Thoracic aorta (tissue), 2 donors: Measurements from ENCODE around the gene DTX3L. TPM values are rescaled to one million over a fixed set of nuclear protein-coding genes. Genes with fewer than 3 reads are reported as not detected.

Experiments
- ATAC-seq: fragments of 150-250 bp; one replicate; pipeline ENCODE4 v1.8.0; 2017; ENCODE audit warnings: low read depth; ENCODE audit not compliant: insufficient number of reproducible peaks, low FRiP score
- DNase-seq: peaks from one replicate; pipeline ENCODE4 v3.0.0-alpha.2; 2020; ENCODE audit warnings: low spot score
- H3K27ac ChIP-seq, 2 donors: fragments of 200-600 bp; sonication (generic); 1 replicate in 1 of 2; 2 replicates in 1 of 2; pipeline ENCODE4 v1.5.1; 2016; ENCODE audit warnings: mild to moderate bottlenecking in 2 of 2, moderate library complexity in 2 of 2
- H3K27me3 ChIP-seq: fragments of 200-600 bp; sonication (generic); replicated peaks from 2 replicates; pipeline ENCODE4 v1.6.0; 2016; ENCODE audit warnings: mild to moderate bottlenecking; ENCODE audit not compliant: insufficient read depth
- H3K36me3 ChIP-seq: fragments of 200-600 bp; sonication (generic); one replicate; pipeline ENCODE4 v1.5.1; 2016
- H3K4me1 ChIP-seq, 2 donors: fragments of 200-600 bp; sonication (generic); 1 replicate in 1 of 2; 2 replicates in 1 of 2; pipeline versions ENCODE4 v1.5.1 to v1.6.0; 2016; ENCODE audit warnings: low read depth in 2 of 2, mild to moderate bottlenecking in 1 of 2; ENCODE audit not compliant: control insufficient read depth in 1 of 2
- H3K4me3 ChIP-seq: fragments of 200-600 bp; sonication (generic); 2 replicates; pipeline ENCODE4 v1.5.1; 2016; ENCODE audit warnings: mild to moderate bottlenecking
- H3K9me3 ChIP-seq: fragments of 200-600 bp; sonication (generic); 2 replicates; pipeline ENCODE4 v1.5.1; 2016
- CTCF ChIP-seq: fragments of 200-600 bp; sonication (generic); IDR thresholded peaks from one replicate; pipeline ENCODE4 v1.5.1; 2019; ENCODE audit warnings: antibody characterized with exemption
- total RNA-seq, 2 donors: library from RNA; depleted of rRNA; stranded (reverse); fragments of >200 nt; gene quantifications; one replicate each; pipeline versions ENCODE4 v1.1.0 to v1.2.3, GENCODE V29; 2016

DTX3L gene
- total RNA-seq, 2 donors from 2014 or later = 16.2 to 31.5 TPM

DNA sequence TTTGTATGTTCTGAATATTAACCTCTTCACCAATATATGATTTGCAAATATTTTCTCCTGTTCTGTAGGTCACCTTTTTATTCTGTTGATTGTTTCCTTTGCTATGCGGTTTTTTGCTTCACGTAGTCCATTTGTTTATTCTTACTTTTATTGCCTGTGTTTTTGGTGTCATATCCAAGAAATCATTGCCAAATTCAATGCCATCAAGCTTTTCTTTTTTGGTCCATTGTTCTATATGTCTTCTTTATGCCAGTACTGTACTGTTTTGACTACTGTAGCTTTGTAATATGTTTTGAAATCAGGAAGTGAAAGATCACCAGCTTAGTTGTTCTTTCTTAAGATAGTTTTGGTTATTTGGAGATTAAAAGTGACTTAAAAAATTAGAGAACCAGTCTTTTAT is 17.5 kb downstream of the DTX3L start:
- H3K27ac ChIP-seq = no peak overlapping the region
- TF ChIP-seq CTCF = no peak
- H3K36me3 ChIP-seq = no peaks in the 10 kb centered on the region
- ATAC-seq = no peak
- no peak for DNase-seq
- no peak overlapping the region for H3K4me3 ChIP-seq
- no peaks in the 10 kb centered on the region for H3K27me3 ChIP-seq
- H3K4me1 ChIP-seq = no peaks in the 10 kb centered on the region
- H3K9me3 ChIP-seq = peaks cover 13% of the 10 kb centered on the region

DNA sequence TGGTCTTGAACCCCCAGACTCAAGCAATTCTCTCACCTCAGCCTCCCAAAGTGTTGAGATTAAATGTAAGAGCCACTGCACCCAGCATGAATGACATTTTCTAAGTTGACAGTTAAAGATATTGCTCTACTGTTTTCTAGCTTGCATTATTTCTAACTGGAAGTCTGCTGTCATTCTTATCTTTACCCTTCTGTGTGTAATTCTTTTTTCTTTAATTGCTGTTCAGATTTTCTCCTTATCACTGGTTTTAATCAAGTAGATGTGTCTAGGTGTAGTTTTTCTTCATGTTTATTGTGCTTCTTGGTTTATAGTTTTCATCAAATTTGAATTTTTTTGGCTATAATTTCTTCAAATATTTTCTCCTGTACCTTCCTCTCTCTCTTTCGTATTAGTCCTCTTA is 18.3 kb downstream of the DTX3L start:
- Histone ChIP-seq H3K27me3 (no peaks in the 10 kb centered on the region), H3K27ac (no peak overlapping the region), H3K9me3 (peaks cover 13% of the 10 kb centered on the region), H3K4me3 (no peak overlapping the region), H3K36me3 (no peaks in the 10 kb centered on the region), H3K4me1 (no peaks in the 10 kb centered on the region)
- ATAC-seq (no peak), DNase-seq (no peak)
- TF ChIP-seq CTCF = no peak

DNA sequence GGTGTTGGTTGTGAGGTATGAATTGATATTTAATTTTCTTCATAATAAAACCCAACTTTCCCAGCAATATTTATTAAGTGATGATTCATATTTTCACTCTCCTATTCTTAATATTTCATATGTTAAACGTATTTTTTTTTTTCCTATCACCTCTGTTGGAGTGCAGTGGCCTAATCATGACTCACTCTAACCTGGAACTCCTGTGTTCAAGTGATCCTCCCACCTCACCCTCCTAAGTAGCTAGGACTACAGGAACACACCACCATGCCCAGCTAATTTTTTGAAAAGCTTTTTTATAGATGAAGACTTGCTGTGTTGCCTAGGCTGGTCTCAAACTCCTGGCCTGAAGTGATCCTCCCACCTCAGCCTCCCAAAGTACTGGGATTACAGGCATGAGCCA is 22.0 kb downstream of the DTX3L start:
- no peak for TF ChIP-seq CTCF

GRCh38 chr3:122586773-122587485 is 22.8 kb downstream of the DTX3L start:
- no peaks in the 10 kb centered on the region for H3K36me3 ChIP-seq
- H3K4me1 ChIP-seq = no peaks in the 10 kb centered on the region
- H3K9me3 ChIP-seq = peaks cover 8% of the 10 kb centered on the region
- no peak overlapping the region for H3K27ac ChIP-seq
- DNase-seq (no peak), ATAC-seq (no peak)
- TF ChIP-seq CTCF = no peak
- H3K27me3 ChIP-seq = no peaks in the 10 kb centered on the region
- H3K4me3 ChIP-seq = no peak overlapping the region

More for the DNA sequence above, 22.0 kb downstream of the DTX3L start:
- DNase-seq = no peak
- Histone ChIP-seq H3K9me3 (peaks cover 13% of the 10 kb centered on the region), H3K4me1 (no peaks in the 10 kb centered on the region), H3K27ac (no peak overlapping the region), H3K4me3 (no peak overlapping the region), H3K36me3 (no peaks in the 10 kb centered on the region), H3K27me3 (no peaks in the 10 kb centered on the region)
- no peak for ATAC-seq

DNA sequence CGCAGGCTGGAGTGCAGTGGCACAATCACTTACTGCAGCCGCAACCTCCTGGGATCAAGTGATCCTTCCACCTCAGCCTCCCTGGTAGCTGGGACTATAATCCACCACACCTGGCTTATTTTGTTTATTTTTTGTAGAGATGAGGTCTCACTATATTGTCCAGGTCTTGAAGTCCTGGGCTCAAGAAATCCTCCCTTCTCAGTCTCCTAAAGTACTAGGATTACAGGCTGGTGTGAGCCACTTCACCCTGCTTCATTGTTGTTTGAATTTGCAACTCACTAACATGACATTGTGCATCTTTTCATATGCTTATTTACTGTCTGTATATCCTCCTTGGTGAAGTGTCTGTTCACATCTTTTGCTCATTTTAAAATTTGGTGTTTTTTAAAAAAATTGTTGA is 23.4 kb downstream of the DTX3L start:
- Histone ChIP-seq H3K4me1 (no peaks in the 10 kb centered on the region), H3K27me3 (no peaks in the 10 kb centered on the region), H3K27ac (no peak overlapping the region), H3K4me3 (no peak overlapping the region), H3K36me3 (no peaks in the 10 kb centered on the region), H3K9me3 (peaks cover 1% of the 10 kb centered on the region)
- DNase-seq (no peak), ATAC-seq (no peak)
- TF ChIP-seq CTCF = no peak
